ENCODE measurements around the gene GPATCH8.

The GPATCH8 gene

DNA sequence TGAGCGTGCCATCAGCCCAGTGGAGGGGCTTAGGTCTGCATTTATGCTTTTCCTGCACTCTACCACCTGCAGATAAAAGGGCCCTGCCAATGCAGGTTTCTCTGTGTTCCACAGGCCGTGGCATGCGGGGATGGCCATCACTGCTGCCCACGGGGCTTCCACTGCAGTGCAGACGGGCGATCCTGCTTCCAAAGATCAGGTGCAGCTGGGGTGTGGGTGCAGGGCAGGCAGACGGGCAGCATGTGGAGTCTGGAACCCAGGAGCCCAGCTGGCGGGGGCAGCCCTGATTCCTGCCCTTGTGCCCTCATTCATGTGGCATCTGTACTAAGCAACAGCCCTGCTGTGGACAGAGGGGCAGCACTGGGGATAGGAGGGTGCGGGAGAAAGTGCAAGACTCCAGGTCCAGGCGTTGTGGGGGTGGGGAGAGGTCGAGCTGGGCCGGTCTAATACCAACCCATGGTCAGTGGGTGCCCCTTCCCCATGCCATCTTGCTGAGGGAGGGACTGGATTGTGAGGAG lies 153.6 kb downstream of the GPATCH8 start:
- Histone ChIP-seq H3K4me1 (ENCODE audit: insufficient read depth, insufficient read length) (peaks cover 8% of the 10 kb centered on the region), H3K4me3 (ENCODE audit: insufficient read length, low read depth) (no peak overlapping the region), H3K9ac (ENCODE audit: insufficient read length, low read depth) (no peak overlapping the region), H3K27me3 (ENCODE audit: insufficient read depth, insufficient read length) (no peaks in the 10 kb centered on the region), H3K36me3 (ENCODE audit: insufficient read depth, insufficient read length, low read length) (peaks cover 46% of the 10 kb centered on the region), H3K9me3 (ENCODE audit: insufficient read depth, low read length) (no peaks in the 10 kb centered on the region)
- DNase-seq (ENCODE audit: low read depth, low spot score): no peak
- TF ChIP-seq YY1 (IDR thresholded peaks at IDR 0.05; ENCODE audit: insufficient read depth, insufficient read length) (no peak), SUZ12 (IDR thresholded peaks at IDR 0.05; ENCODE audit: extremely low read depth, insufficient read depth, insufficient read length) (no peak), ZNF274 (IDR thresholded peaks at IDR 0.05; ENCODE audit: low read depth, low read length) (no peak)

DNA sequence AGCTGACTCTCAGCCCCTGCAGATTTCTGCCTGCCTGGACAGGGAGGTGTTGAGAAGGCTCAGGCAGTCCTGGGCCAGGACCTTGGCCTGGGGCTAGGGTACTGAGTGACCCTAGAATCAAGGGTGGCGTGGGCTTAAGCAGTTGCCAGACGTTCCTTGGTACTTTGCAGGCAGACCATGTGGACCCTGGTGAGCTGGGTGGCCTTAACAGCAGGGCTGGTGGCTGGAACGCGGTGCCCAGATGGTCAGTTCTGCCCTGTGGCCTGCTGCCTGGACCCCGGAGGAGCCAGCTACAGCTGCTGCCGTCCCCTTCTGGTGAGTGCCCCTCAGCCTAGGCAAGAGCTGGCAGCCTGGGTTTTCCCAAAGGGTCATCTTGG lies 154.2 kb downstream of the GPATCH8 start:
- peaks cover 46% of the 10 kb centered on the region for H3K36me3 ChIP-seq (ENCODE audit: insufficient read depth, insufficient read length, low read length)
- DNase-seq (ENCODE audit: low read depth, low spot score): no peak
- no peak overlapping the region for H3K9ac ChIP-seq (ENCODE audit: insufficient read length, low read depth)
- H3K9me3 ChIP-seq (ENCODE audit: insufficient read depth, low read length): no peaks in the 10 kb centered on the region
- peaks cover 4% of the 10 kb centered on the region for H3K27me3 ChIP-seq (ENCODE audit: insufficient read depth, insufficient read length)
- peaks cover 8% of the 10 kb centered on the region for H3K4me1 ChIP-seq (ENCODE audit: insufficient read depth, insufficient read length)
- no peak overlapping the region for H3K4me3 ChIP-seq (ENCODE audit: insufficient read length, low read depth)
- TF ChIP-seq YY1 (IDR thresholded peaks at IDR 0.05; ENCODE audit: insufficient read depth, insufficient read length): no peak
- no peak for TF ChIP-seq ZNF274 (IDR thresholded peaks at IDR 0.05; ENCODE audit: low read depth, low read length)

DNA sequence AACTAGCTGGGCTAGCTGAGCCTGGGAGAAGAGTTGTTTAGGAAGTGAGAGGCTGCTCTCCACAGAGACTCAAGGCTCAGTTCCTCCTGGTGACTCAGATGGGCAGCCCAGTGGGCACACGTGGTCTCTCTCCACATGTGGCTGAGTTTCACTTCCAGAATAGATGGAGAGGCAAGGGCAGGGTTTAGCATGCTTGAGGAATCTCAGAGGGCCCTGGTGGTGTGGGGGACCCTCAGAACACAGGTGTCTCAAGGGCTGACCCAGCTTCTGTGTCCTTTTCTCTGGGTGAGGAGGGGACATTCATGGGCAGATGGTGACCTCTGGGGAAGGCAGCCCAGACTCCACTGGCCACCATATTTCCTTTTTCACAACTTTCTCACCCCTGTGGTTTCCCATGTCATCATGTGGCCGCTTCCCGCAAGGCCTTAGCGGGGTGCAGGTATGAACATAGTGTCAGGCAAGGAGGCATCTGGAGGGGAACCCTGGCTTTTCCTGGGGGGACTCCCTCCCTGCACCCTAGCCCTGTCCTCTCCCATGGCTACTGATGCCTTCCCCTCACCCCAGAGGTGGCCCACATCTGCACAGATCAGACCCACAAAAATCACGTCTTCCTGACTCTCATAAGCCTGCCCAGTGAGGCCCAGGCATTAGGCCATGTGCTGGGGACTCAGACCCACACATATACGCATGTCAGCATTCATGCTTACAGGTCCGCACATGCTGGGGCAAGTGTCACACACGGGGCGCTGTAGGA lies 154.8 kb downstream of the GPATCH8 start:
- TF ChIP-seq YY1 (IDR thresholded peaks at IDR 0.05; ENCODE audit: insufficient read depth, insufficient read length): no peak
- no peak for TF ChIP-seq ZNF274 (IDR thresholded peaks at IDR 0.05; ENCODE audit: low read depth, low read length)
- no peak for TF ChIP-seq SUZ12 (IDR thresholded peaks at IDR 0.05; ENCODE audit: extremely low read depth, insufficient read depth, insufficient read length)
- Histone ChIP-seq H3K9ac (ENCODE audit: insufficient read length, low read depth) (no peak overlapping the region), H3K36me3 (ENCODE audit: insufficient read depth, insufficient read length, low read length) (peaks cover 46% of the 10 kb centered on the region), H3K27me3 (ENCODE audit: insufficient read depth, insufficient read length) (peaks cover 10% of the 10 kb centered on the region), H3K4me1 (ENCODE audit: insufficient read depth, insufficient read length) (peaks cover 8% of the 10 kb centered on the region), H3K4me3 (ENCODE audit: insufficient read length, low read depth) (no peak overlapping the region), H3K9me3 (ENCODE audit: insufficient read depth, low read length) (no peaks in the 10 kb centered on the region)
- DNase-seq (ENCODE audit: low read depth, low spot score): no peak

Data from NT2/D1 (cell line).